HG03135 (cell line): ENCODE results near the gene FZD10.

Experiments
- ATAC-seq: cut with Tn5 transposase; IDR thresholded peaks from one replicate; pipeline ENCODE4 v1.9.1; 2021; ENCODE audit warnings: mild to moderate bottlenecking, moderate library complexity; ENCODE audit not compliant: unreplicated experiment

Gene FZD10

GRCh38 chr12:130162267-130162666 lies at the start of gene FZD10:
TSS of gene FZD10 (plus strand) at chr12:130162464. CDS start at chr12:130162943, 479 bp downstream.
- no peak for ATAC-seq

GRCh38 chr12:130114952-130115351 lies 47.3 kb upstream of the FZD10 start:
- ATAC-seq: no peak

- ATAC-seq: no peak
These were observed 46.6 kb upstream of the FZD10 start for GRCh38 chr12:130115646-130116045.

- no peak for ATAC-seq
These were observed 45.5 kb upstream of the FZD10 start for GRCh38 chr12:130116791-130117190.

- no peak for ATAC-seq
These were observed 45.0 kb upstream of the FZD10 start for GRCh38 chr12:130117233-130117632.

GRCh38 chr12:130117701-130118100 lies 44.6 kb upstream of the FZD10 start:
- ATAC-seq: no peak

- no peak for ATAC-seq
These were observed 44.1 kb upstream of the FZD10 start for GRCh38 chr12:130118181-130118580.

GRCh38 chr12:130119241-130119861 lies 42.9 kb upstream of the FZD10 start:
- ATAC-seq: no peak

- ATAC-seq: no peak
These were observed 42.1 kb upstream of the FZD10 start for GRCh38 chr12:130120012-130120805.

GRCh38 chr12:130121226-130122000 lies 40.9 kb upstream of the FZD10 start:
- no peak for ATAC-seq

- ATAC-seq: no peak
These were observed 39.9 kb upstream of the FZD10 start for GRCh38 chr12:130122356-130122755.

- ATAC-seq: no peak
These were observed 38.2 kb upstream of the FZD10 start for GRCh38 chr12:130124106-130124505.

- ATAC-seq: no peak
These were observed 37.5 kb upstream of the FZD10 start for GRCh38 chr12:130124605-130125244.

- no peak for ATAC-seq
These were observed 36.2 kb upstream of the FZD10 start for GRCh38 chr12:130126023-130126432.

GRCh38 chr12:130127532-130127911 lies 34.7 kb upstream of the FZD10 start:
- ATAC-seq: no peak

- ATAC-seq: no peak
These were observed 34.1 kb upstream of the FZD10 start for GRCh38 chr12:130127912-130128789.

- no peak for ATAC-seq
These were observed 33.2 kb upstream of the FZD10 start for GRCh38 chr12:130128790-130129735.

- ATAC-seq: no peak
These were observed 31.9 kb upstream of the FZD10 start for GRCh38 chr12:130130346-130130745.

GRCh38 chr12:130131025-130131424 lies 31.2 kb upstream of the FZD10 start:
- no peak for ATAC-seq
